GM12878 (cell line): ENCODE measurements around the gene HYCC2. TPM values are rescaled to one million over a fixed set of nuclear protein-coding genes. Genes with fewer than 3 reads are reported as not detected.
"Not testable (repeated sequence)": the region's sequence is repeated elsewhere in the genome, so short reads cannot be mapped to it uniquely, and the experiment has no call there.

Experiments used
- ATAC-seq: fragments of 200-7000 bp; cut with Tn5 transposase; 3 replicates; pipeline ENCODE4 v1.9.1; 2020; ENCODE audit warnings: mild to moderate bottlenecking, moderate library complexity
- BruUV-seq: library from RNA; stranded (reverse); fragments of 400-500 nt; replicated peaks from 2 replicates; lab custom pipeline; 2021; lab: Mats Ljungman, UMichigan
- CTCF ChIA-PET: fragments of 300-600 bp; sonication (Branson Sonifier 250); formaldehyde crosslinking; extraction: SDS; loops from one replicate; lab custom pipeline; 2021; ENCODE audit warnings: inconsistent platforms; lab: Yijun Ruan, JAX
- POLR2A ChIA-PET: fragments of 350-600 bp; formaldehyde crosslinking; extraction: SDS; loops from one replicate; lab custom pipeline; 2021; ENCODE audit warnings: inconsistent platforms; lab: Charles Lee
- RAD21 ChIA-PET: fragments of 300-600 bp; sonication (Branson Sonifier 250); formaldehyde crosslinking; loops from one replicate; lab custom pipeline; 2023; ENCODE audit warnings: antibody characterized with exemption; ENCODE audit not compliant: unreplicated experiment; lab: Charles Lee
- SMC1A ChIA-PET: fragments of 300-600 bp; sonication (Branson Sonifier 250); formaldehyde crosslinking; loops from one replicate; lab custom pipeline; 2023; ENCODE audit not compliant: unreplicated experiment, uncharacterized antibody; lab: Charles Lee
- DNase-seq: peaks from one replicate; pipeline ENCODE4 v3.0.0-alpha.2; 2011; ENCODE audit warnings: low read depth, low spot score
- FAIRE-seq: peaks from 3 replicates; lab custom pipeline; 2011; peaks lifted over from hg19 to GRCh38; lab: Jason Lieb, UNC
- H2AFZ ChIP-seq: 2 replicates; pipeline ENCODE4 v1.6.0; 2011; ENCODE audit warnings: low read depth, low read length, control low read depth; ENCODE audit not compliant: control insufficient read depth
- H3K27ac ChIP-seq: 2 replicates; pipeline ENCODE4 v1.5.1; 2011; ENCODE audit warnings: control low read depth; ENCODE audit not compliant: control insufficient read depth, insufficient read depth
- H3K27me3 ChIP-seq, 2 experiments: replicated peaks in 1 of 2; 2 replicates each; pipeline versions ENCODE4 v1.6.0 to v1.6.1; 2011; ENCODE audit warnings: low read length in 1 of 2; ENCODE audit not compliant: control insufficient read depth in 2 of 2, insufficient read depth in 2 of 2
- H3K36me3 ChIP-seq, 2 experiments: 2 replicates each; pipeline ENCODE4 v1.5.1; 2011; ENCODE audit warnings: low read length in 1 of 2; ENCODE audit not compliant: control insufficient read depth in 2 of 2, insufficient read depth in 2 of 2
- H3K4me1 ChIP-seq: 2 replicates; pipeline ENCODE4 v1.6.1; 2011; ENCODE audit warnings: mild to moderate bottlenecking, low read length, moderate library complexity, mixed read lengths; ENCODE audit not compliant: control insufficient read depth, insufficient read depth
- H3K4me2 ChIP-seq: 2 replicates; pipeline ENCODE4 v1.6.0; 2011; ENCODE audit warnings: control low read depth; ENCODE audit not compliant: control insufficient read depth, insufficient read depth
- H3K4me3 ChIP-seq: fragments of 200-600 bp; sonication (generic); 2 replicates; pipeline ENCODE4 v1.5.1; 2016
- H3K79me2 ChIP-seq: 2 replicates; pipeline ENCODE4 v1.6.0; 2011; ENCODE audit warnings: low read length; ENCODE audit not compliant: control insufficient read depth, insufficient read depth
- H3K9ac ChIP-seq: 2 replicates; pipeline ENCODE4 v1.8.0; 2011; ENCODE audit warnings: low read length, control low read depth, mixed read lengths; ENCODE audit not compliant: control insufficient read depth, insufficient read depth
- H3K9me3 ChIP-seq: replicated peaks from 3 replicates; pipeline ENCODE4 v1.5.1; 2011; ENCODE audit warnings: mild to moderate bottlenecking, low read length; ENCODE audit not compliant: control insufficient read depth, insufficient read depth
- H4K20me1 ChIP-seq: 2 replicates; pipeline ENCODE4 v1.6.0; 2011; ENCODE audit not compliant: control insufficient read depth, insufficient read depth
- ESRRA ChIP-seq: IDR thresholded peaks from 2 replicates; pipeline ENCODE4 v1.6.1; 2012; ENCODE audit warnings: mild to moderate bottlenecking, low read length, improper control_type of control experiment
- HDAC6 ChIP-seq: fragments of 200-600 bp; sonication (generic); IDR thresholded peaks from one replicate; pipeline ENCODE4 v1.8.0; 2017; ENCODE audit warnings: antibody characterized with exemption; ENCODE audit not compliant: unreplicated experiment
- MYC ChIP-seq: IDR thresholded peaks from 2 replicates; pipeline ENCODE4 v1.6.1; 2011; ENCODE audit warnings: mild to moderate bottlenecking, low read length, moderate library complexity, inconsistent platforms; ENCODE audit not compliant: insufficient read depth, insufficient replicate concordance, insufficient read length, severe bottlenecking
- NRF1 ChIP-seq: conservative IDR thresholded peaks from 2 replicates; pipeline ENCODE4 v1.6.1; 2011; ENCODE audit warnings: mild to moderate bottlenecking, low read depth, low read length, improper control_type of control experiment
- PRDM15 ChIP-seq: fragments of 450-650 bp; formaldehyde crosslinking; IDR thresholded peaks from 2 replicates; pipeline ENCODE4 v1.4.0; 2020; ENCODE audit warnings: mild to moderate bottlenecking, moderate library complexity
- RAD51 ChIP-seq: fragments of 450-650 bp; IDR thresholded peaks from 2 replicates; pipeline ENCODE4 v1.6.1; 2016; ENCODE audit warnings: moderate library complexity, mild to moderate bottlenecking, inconsistent platforms
- RUNX3 ChIP-seq: IDR thresholded peaks from 2 replicates; pipeline ENCODE4 v1.6.1; 2012; ENCODE audit warnings: low read length, inconsistent platforms
- SIN3A ChIP-seq: IDR thresholded peaks from 2 replicates; pipeline ENCODE4 v1.6.1; 2012; ENCODE audit warnings: low read depth, low read length, improper control_type of control experiment
- SMAD5 ChIP-seq: IDR thresholded peaks from 2 replicates; pipeline ENCODE4 v1.6.1; 2016; ENCODE audit warnings: antibody characterized with exemption, low read depth
- TAF1 ChIP-seq: IDR thresholded peaks from 2 replicates; pipeline ENCODE4 v1.6.1; 2011; ENCODE audit warnings: mild to moderate bottlenecking, low read depth, low read length, borderline replicate concordance
- TCF7 ChIP-seq: IDR thresholded peaks from 2 replicates; pipeline ENCODE4 v1.6.1; 2014; ENCODE audit warnings: antibody characterized with exemption, borderline replicate concordance
- ZNF24 ChIP-seq: fragments of 450-650 bp; IDR thresholded peaks from 2 replicates; pipeline ENCODE4 v1.6.1; 2017; ENCODE audit warnings: antibody characterized with exemption, mild to moderate bottlenecking
- WGBS: methylation state at CpG from one replicate; pipeline ENCODE4 v1.1.6; 2016; ENCODE audit warnings: low lambda C conversion rate; ENCODE audit not compliant: insufficient replicate concordance, insufficient coverage; ENCODE audit errors: missing lambda C conversion rate; 5-methylcytosine and 5-hydroxymethylcytosine counted together
- in situ Hi-C: fragments of 300-500 bp; cut with MboI; formaldehyde crosslinking; loops from 9 replicates; pipeline ENCODE4 v1.14.3; 2018; ENCODE audit warnings: mixed read lengths
- intact Hi-C: fragments of 100-400 bp; cut with micrococcal nuclease; formaldehyde crosslinking; loops from one replicate; pipeline ENCODE4 v1.14.2; 2022; ENCODE audit not compliant: unreplicated experiment
- polyA plus RNA-seq, 11 experiments: library from polyadenylated mRNA; depleted of rRNA in 4 of 11; unstranded in 6 of 11; stranded (reverse) in 5 of 11; fragments of >200 nt; fragmentation: Nextera tagmentation in 4 of 11; fragmentation: Illumina TruSeq in 1 of 11; extraction: Ambion mirVana in 4 of 11; extraction: Trizol in 1 of 11; gene quantifications; 1 replicate in 1 of 11; 2 replicates in 10 of 11; pipeline versions ENCODE4 v1.2.1 to v1.2.3, GENCODE V29; 2011 to 2016; ENCODE audit warnings: inconsistent platforms in 2 of 11, missing spikeins in 2 of 11, low read depth in 1 of 11
- total RNA-seq, 4 experiments: library from RNA; depleted of rRNA in 3 of 4; stranded (reverse); fragments of >200 nt in 3 of 4; fragmentation: Illumina TruSeq in 1 of 4; extraction: Trizol in 1 of 4; gene quantifications; 2 replicates each; pipeline versions ENCODE4 v1.2.1 to v1.2.3, GENCODE V29; 2013 to 2021
- TF ChIP-seq, protein P1 (sequence below): IDR thresholded peaks from 2 replicates; pipeline ENCODE4 v1.6.1; 2011; ENCODE audit warnings: borderline replicate concordance, low read depth, mild to moderate bottlenecking, moderate library complexity, mixed read lengths, low read length; ENCODE audit not compliant: insufficient read depth; ENCODE audit errors: extremely low read length

The HYCC2 gene
- total and polyA plus RNA-seq, 10 of the 15 experiments (the other 5 are each of a cell fraction or from before 2014, with no cell fraction given): 3.4 to 17.4 (median 8.0) TPM

GRCh38 chr2:201038855-201039254 lies 32.6 kb downstream of the HYCC2 start:
- H3K79me2 ChIP-seq: no peaks in the 10 kb centered on the region
- H3K4me1 ChIP-seq: no peaks in the 10 kb centered on the region
- H3K36me3 ChIP-seq: no peaks in the 10 kb centered on the region
- no TSS peak for BruUV-seq
- H3K27me3 ChIP-seq: no peaks in the 10 kb centered on the region
- POLR2A ChIA-PET: no interaction called here
- H3K4me2 ChIP-seq: no peak overlapping the region
- in situ Hi-C loops (no loop called here), intact Hi-C loops (no loop called here)
- H3K27ac ChIP-seq: no peak overlapping the region
- FAIRE-seq (no peak), DNase-seq (no peak), ATAC-seq (no peak)
- SMC1A ChIA-PET: no interaction called here
- 97% methylated on average over 2 of the region's 2 CpGs for whole genome bisulfite sequencing
- no peaks in the 10 kb centered on the region for H3K9me3 ChIP-seq
- RAD21 ChIA-PET: no interaction called here
- TF ChIP-seq RAD51: no peak
- TF ChIP-seq HDAC6: no peak
- TF ChIP-seq TCF7: no peak
- no peak for TF ChIP-seq SIN3A
- no peak for TF ChIP-seq SMAD5
- no peak for TF ChIP-seq ZNF24
- TF ChIP-seq TAF1: no peak
- no peak for TF ChIP-seq PRDM15 (CRISPR knock-in tag)
- TF ChIP-seq, protein P1, sequence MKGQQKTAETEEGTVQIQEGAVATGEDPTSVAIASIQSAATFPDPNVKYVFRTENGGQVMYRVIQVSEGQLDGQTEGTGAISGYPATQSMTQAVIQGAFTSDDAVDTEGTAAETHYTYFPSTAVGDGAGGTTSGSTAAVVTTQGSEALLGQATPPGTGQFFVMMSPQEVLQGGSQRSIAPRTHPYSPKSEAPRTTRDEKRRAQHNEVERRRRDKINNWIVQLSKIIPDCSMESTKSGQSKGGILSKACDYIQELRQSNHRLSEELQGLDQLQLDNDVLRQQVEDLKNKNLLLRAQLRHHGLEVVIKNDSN: no peak
- no peak for TF ChIP-seq NRF1
- TF ChIP-seq MYC: no peak
- no peak for TF ChIP-seq ESRRA
- no peak for TF ChIP-seq RUNX3
- H4K20me1 ChIP-seq: no peaks in the 10 kb centered on the region
- no peak overlapping the region for H3K9ac ChIP-seq
- H2AFZ ChIP-seq: no peak overlapping the region
- CTCF ChIA-PET: no interaction called here
- no peak overlapping the region for H3K4me3 ChIP-seq

GRCh38 chr2:201038361-201038760 lies 33.1 kb downstream of the HYCC2 start:
- H3K4me3 ChIP-seq, POLR2A ChIA-PET, H2AFZ ChIP-seq, intact Hi-C loops, ATAC-seq, H3K9me3 ChIP-seq, H3K4me2 ChIP-seq, in situ Hi-C loops, SMC1A ChIA-PET, H3K36me3 ChIP-seq, RAD21 ChIA-PET, H3K79me2 ChIP-seq, H3K27ac ChIP-seq, H3K4me1 ChIP-seq, DNase-seq, H3K9ac ChIP-seq, H4K20me1 ChIP-seq, H3K27me3 ChIP-seq, BruUV-seq, CTCF ChIA-PET, FAIRE-seq: not testable (repeated sequence)
- 100% methylated on average over 4 of the region's 4 CpGs for WGBS
